Mammary epithelial cell (primary cell): Measurements from ENCODE around the gene TBC1D16.

Experiments used
- EZH2 ChIP-seq: IDR thresholded peaks from 2 replicates; pipeline ENCODE4 v1.6.1; 2012; ENCODE audit warnings: low read length, inconsistent platforms, borderline replicate concordance
- TF ChIP-seq, protein P1 (sequence below), 2 donors: IDR thresholded peaks in 1 of 2; conservative IDR thresholded peaks in 1 of 2; 2 replicates each; pipeline ENCODE4 v1.5.1; 2011 to 2012; ENCODE audit warnings: inconsistent platforms in 2 of 2, low read length in 2 of 2, mild to moderate bottlenecking in 2 of 2, control low read depth in 1 of 2, low read depth in 1 of 2; ENCODE audit not compliant: insufficient read depth in 1 of 2; ENCODE audit errors: extremely low read depth in 1 of 2

DNA sequence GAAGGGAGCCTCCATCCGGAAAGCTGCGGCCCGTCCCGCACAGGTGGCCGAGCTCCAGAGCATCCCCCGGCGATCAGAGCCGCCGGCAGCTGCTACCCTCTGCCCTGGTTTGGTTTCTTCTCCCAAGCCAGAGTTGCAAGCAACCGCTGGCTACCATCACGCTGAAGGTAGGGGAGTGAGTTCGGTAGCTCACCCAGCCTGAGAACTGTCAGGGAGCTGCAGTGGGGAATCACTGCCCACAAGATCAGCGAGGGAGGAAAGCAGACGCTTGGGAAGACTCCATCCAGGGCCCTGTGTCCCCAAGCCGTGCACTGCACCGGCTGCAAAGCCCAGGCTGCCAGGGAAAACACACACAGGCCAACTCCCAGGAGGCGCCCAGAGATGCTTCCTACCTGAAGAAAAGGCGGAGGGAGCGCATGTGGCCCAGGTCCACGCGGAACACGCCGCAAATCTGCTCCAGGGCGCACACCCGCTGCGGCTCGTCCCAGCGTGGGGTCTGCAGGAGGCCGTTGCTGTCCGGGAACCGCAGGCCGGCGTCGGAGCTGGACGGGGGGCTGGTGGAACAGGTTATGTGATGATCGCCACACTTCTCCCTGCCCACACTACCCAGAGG, 83.3 kb downstream of the TBC1D16 start:
- TF ChIP-seq EZH2, result no peak
- TF ChIP-seq, protein P1, sequence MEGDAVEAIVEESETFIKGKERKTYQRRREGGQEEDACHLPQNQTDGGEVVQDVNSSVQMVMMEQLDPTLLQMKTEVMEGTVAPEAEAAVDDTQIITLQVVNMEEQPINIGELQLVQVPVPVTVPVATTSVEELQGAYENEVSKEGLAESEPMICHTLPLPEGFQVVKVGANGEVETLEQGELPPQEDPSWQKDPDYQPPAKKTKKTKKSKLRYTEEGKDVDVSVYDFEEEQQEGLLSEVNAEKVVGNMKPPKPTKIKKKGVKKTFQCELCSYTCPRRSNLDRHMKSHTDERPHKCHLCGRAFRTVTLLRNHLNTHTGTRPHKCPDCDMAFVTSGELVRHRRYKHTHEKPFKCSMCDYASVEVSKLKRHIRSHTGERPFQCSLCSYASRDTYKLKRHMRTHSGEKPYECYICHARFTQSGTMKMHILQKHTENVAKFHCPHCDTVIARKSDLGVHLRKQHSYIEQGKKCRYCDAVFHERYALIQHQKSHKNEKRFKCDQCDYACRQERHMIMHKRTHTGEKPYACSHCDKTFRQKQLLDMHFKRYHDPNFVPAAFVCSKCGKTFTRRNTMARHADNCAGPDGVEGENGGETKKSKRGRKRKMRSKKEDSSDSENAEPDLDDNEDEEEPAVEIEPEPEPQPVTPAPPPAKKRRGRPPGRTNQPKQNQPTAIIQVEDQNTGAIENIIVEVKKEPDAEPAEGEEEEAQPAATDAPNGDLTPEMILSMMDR (conservative IDR thresholded peaks at IDR 0.05 in 1 of 2, IDR thresholded peaks at IDR 0.05 in 1 of 2; ENCODE audit: extremely low read depth in 1 of 2, insufficient read depth in 1 of 2, low read depth in 1 of 2, low read length in 2 of 2), result no peak
